Stimulated activated CD4-positive, alpha-beta T cell treated with anti-CD3 and anti-CD28 coated beads, Interleukin-15, amount 100 ng/mL, for 24 hours (primary cell): Measurements from ENCODE around the gene RBMS3.
A peak's percentile ranks its signal among the peaks of the same experiment; 100 is the strongest.
"Not testable (repeated sequence)": the region's sequence is repeated elsewhere in the genome, so short reads cannot be mapped to it uniquely, and the experiment has no call there.

Experiments used
- DNase-seq: peaks from one replicate; pipeline ENCODE4 v3.0.0-alpha.2; 2020

Gene RBMS3

GRCh38 chr3:29280404-29281093, at the start of gene RBMS3:
RBMS3 (plus strand) TSS chr3:29281071.
- DNase-seq = peak; percentile 23

- not testable (repeated sequence) for DNase-seq
These were observed 47.7 kb upstream of the RBMS3 start for GRCh38 chr3:29233126-29233525.

DNA sequence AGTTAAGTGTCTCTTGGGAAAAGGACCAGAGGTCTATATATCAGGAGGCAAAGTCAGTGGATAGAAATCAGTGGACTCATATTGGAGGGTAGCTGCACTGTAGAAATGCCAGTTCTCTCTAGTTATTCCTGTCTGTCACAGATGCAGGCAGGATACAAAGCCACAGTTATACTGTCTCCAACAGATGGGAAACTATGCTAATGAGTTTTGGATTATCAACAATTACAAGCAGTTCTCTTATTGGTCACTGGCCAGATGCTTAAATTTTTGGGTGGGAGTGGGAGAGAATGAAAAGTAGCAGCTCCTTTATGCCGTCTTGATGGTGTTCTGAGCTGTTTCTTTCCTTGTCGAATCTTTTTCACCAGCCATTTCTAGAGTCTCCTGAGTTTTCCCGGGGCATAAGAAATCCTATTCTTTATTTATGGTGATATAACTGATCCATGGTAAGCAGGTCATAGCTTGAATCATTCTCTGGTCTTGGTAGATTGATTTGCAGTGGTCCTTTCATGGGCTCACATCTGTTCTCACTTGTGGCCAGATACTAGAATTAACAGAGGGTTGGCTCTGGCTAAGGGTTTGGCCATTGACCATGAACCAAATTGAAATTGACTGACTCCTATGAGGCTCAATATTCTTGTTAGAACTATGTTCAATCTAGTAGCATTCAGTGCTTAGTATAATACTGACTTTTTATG, 44.6 kb upstream of the RBMS3 start:
- no peak for DNase-seq

GRCh38 chr3:29239376-29239775, 41.5 kb upstream of the RBMS3 start:
- no peak for DNase-seq

GRCh38 chr3:29240248-29240647, 40.6 kb upstream of the RBMS3 start:
- DNase-seq = no peak

DNA sequence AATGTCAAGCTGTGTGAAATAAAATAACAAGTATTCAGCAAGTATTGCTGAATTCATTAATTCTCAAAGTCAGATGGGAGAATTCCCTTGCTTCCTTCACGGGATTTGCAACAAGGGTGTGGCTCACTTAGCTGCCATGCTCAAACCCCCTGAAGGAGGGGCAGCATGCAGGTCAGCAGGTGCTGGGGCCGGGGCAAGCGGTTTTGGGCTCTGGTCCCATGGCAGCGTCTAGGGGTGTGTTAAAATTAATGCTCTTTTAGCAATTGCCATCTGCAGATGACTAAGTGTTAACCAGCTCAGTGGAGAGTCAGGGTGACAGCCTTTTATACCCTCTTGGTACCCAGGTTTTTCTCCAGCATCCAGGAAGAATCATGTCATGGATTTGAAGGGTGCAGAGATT, 40.0 kb upstream of the RBMS3 start:
- DNase-seq = no peak

DNA sequence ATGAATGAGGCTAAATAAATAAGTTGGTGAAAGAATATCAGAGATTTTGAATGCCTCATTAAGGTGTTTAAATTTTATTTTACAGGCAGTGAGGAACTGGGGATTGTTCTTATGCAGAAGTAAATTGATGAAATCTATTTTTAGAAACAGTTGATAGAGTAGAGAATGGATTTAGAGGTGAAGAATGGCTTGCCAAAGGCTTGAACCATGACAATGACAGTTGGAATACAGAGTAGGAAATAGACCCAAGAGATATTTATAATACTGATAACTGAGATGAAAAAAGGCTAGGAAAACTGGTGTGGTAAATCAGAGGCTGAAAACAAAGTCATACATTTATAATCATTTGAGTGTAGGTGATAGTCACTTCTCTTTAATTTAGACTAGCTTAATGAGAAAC, 39.0 kb upstream of the RBMS3 start:
- DNase-seq = no peak

- DNase-seq = no peak
These were observed 38.6 kb upstream of the RBMS3 start for GRCh38 chr3:29242296-29242695.

- no peak for DNase-seq
These were observed 35.4 kb upstream of the RBMS3 start for GRCh38 chr3:29245441-29245840.

GRCh38 chr3:29247088-29247745, 33.7 kb upstream of the RBMS3 start:
- no peak for DNase-seq

DNA sequence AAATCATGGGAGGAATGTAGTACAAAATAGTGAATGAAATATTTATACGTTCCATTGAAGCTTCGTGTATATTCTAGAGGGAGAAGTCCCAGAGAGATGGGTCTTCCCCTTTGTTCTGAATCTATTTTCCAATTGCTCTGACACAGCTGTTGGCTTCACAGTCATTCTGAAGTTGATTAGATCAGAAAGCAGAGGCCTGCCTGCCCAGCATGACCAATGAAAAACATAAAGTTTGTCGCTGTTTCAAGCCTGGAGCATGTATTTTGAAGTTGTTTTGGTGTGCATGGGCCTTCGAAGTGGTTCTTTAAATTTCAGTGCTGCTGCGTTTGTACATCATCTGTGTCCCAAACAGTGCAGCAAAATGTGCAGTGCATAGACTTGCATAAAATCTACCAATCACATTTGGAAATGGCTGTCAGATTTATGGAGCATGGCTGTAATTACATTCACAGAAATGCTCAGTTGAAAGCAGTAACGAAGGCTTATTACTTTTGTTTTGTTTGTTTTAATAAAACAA, 31.0 kb upstream of the RBMS3 start:
- DNase-seq = no peak

DNA sequence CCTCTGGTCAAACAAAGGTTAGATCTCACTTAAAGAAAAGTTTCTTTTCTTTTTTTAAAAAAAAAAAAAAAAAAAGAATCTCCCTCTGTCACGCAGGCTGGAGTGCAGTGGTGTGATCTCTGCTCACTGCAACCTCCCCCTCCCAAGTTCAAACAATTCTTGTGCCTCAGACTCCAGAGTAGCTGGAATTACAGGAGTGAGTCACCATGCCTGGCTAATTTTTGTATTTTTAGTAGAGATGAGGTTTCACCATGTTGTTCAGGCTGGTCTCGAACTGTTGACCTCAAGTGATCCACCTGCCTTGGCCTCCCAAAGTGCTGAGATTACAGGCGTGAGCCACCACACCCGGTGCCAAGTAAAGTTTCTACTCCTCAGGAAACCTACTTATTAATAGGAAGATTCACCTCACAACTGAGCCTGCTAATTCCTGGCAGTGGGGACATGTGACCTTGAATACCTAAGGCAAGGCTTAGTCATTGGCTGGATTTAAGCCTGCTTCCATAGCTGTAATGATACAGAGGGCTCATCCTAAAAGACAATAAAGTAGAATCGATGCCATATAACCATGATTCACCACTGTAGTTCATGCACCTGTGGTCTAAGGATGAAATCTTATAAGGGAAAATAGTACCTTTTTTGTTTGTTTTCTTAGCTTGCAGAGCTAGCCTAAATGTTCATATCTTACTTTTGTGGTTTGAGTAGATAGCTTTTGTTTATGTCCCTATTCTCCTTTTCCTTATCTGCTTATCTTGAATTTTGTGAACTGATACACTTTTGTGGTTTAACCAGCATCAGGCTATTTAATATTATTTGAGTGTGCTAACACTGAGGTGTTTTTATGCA, 24.8 kb upstream of the RBMS3 start:
- DNase-seq = no peak

- DNase-seq = no peak
These were observed 22.7 kb upstream of the RBMS3 start for GRCh38 chr3:29258161-29258560.

DNA sequence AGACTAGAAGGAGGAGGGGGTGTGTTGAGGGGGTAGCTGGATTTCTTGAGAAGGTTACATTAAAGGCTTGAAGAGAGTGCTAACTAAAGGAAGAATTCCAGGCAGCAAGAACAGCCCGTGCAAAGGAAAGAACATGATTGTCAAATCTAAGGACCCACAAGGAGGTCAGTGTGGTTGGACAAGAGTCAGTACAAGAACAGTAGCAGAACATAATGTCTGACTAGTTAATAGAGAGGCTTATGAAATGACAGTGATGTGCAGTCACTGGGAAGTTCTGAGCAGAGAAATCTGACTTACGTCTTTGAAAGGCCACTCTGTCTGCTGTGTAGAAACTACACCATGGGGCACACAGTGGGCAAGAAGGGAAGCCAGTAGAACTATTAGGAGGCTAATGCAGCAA, 19.8 kb upstream of the RBMS3 start:
- no peak for DNase-seq

GRCh38 chr3:29263476-29263875, 17.4 kb upstream of the RBMS3 start:
- DNase-seq = no peak

GRCh38 chr3:29265509-29266072, 15.3 kb upstream of the RBMS3 start:
- DNase-seq = no peak

GRCh38 chr3:29267226-29267625, 13.6 kb upstream of the RBMS3 start:
- DNase-seq = no peak

DNA sequence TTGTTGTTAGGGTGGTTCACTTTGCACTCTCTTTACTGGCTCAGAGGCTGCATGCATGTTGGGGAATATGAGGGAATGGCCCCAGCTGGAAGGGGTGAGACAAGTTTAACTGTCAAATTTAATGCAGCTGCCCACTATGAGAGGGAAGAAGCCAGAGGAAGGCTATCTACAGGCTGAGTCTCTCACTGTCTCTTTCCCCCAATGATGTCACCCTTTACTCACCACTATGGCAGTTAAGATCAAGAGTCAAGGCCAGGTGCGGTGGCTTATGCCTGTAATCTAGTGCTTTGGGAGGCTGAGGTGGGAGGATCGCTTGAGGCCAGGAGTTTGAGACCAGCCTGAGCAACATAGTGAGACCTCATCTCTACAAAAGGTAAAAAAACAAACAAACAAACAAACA, 12.2 kb upstream of the RBMS3 start:
- DNase-seq = no peak

DNA sequence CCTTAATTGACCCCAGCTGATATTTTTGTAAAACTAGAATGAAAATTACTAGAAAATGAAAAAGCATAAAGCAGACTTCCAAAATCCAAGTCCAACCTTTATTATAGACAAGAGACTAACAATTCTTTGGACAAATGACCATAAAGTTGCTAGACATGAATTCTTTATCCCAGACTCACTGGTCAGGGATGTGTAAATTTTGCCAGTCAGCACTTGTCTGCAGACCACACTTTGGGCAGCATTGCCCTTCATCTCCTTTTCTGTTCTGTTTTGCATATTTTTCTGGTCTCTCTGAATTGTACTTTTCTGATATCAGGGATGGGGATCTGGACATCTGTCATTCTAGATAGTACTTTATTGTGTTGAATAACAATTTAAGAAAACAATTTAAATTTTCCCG, 10.1 kb upstream of the RBMS3 start:
- no peak for DNase-seq

DNA sequence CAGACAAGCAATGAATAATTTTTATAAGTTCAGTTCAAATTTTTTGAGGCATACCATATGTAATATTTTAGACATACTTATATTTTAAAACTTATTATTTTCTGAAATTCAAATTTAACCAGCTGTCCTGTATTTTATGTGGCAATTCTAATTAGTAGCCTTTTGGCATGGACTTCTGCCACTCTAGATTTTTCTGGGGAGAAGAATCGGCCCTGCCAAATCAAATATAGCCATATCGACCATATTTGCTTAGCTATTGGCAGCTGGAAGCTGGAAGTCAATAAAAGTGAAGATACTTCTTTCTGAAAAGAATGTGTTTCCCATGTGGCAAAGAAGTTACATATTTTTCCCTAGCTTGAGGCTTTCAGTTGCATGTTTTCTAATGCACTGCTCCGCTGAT, 9.4 kb upstream of the RBMS3 start:
- no peak for DNase-seq

DNA sequence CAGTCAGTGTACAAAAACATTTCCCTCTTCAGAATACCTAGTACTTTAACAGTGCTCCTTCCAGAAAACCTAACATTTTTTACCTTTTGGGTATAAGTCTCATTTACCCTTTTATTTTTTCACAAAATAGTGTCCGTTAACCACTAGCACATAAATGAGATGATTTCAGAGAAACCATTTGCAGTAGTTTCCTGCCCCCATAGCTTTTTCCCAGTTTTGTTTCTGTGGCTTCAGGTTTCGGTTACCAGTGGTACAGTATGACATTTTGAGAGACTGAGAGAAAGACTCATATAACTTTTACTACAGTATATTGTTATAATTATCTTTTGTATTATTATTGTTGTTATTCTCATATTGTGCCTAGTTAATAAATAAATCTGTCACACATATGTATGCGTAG, 6.2 kb upstream of the RBMS3 start:
- no peak for DNase-seq

DNA sequence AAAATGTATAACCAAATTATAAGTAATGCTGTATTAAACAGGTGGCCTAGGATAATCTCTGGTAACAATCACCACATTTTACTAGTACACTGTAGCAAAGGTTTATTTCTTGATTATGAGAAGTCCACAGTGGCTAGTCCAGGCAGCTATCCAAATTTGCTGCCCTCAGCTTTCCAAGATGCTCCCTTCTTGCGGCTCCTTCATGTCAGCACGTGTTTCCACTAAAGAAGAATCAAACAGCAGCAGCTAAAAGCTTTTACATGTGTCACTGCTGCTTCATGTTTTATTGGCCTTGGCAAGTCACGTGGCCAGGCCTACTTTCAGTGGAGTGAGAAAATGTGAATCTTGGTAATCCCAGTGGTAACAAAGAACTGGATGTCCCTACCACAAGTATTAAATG, 5.6 kb upstream of the RBMS3 start:
- no peak for DNase-seq

DNA sequence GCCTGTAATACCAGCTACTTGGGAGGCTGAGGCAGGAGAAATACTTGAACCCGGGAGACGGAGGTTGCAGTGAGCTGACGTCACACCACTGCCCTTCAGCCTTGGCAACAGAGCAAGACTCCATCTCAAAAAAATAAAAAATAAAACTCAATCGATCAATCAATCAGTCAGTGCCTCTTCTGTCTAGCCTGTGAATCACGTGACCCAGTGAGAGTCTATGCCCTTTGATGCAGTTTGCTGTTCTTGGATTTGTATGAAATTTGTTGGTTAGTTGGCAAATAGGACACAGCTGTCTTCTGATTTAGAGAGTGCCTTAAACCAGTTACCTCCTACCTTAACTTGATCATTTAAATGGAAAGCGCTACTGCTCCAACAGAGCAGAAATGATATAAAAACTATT, 3.6 kb upstream of the RBMS3 start:
- no peak for DNase-seq
